NCI-H82 (cell line): ENCODE measurements around the gene RBMY1E.
"Not testable (repeated sequence)": the region's sequence is repeated elsewhere in the genome, so short reads cannot be mapped to it uniquely, and the experiment has no call there.

Source experiments
- DNase-seq: peaks from one replicate; lab custom pipeline; 2025; lab: John Stamatoyannopoulos, UW

RBMY1E gene

DNA sequence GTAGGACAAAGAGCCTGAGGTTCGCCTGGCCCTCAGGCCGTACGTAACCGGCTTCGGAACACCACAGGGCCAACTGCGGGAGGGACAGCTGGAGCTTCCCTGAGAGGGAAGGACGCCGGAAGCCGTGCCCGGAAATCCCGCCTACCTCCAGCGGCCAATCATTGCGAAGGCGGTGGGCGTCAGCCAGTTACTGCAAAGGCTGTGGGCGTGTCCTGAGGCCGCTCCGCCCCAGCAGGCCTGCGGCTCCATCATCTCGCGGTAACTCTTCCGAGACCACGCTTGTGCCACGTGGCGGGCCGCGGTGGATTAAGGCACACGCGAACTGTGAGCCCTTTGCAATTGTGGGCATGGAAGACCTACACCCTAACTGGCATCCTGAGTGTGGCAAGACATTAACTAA is at the start of gene RBMY1E:
Gene RBMY1E (minus strand): TSS at position 101 of the 400 bp plus-strand sequence. CDS start 1,978 bp downstream, outside the sequence.
- not testable (repeated sequence) for DNase-seq

DNA sequence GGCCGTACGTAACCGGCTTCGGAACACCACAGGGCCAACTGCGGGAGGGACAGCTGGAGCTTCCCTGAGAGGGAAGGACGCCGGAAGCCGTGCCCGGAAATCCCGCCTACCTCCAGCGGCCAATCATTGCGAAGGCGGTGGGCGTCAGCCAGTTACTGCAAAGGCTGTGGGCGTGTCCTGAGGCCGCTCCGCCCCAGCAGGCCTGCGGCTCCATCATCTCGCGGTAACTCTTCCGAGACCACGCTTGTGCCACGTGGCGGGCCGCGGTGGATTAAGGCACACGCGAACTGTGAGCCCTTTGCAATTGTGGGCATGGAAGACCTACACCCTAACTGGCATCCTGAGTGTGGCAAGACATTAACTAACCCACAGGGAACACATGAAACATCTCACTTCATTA is 23.4 kb downstream of the RBMY1E start, which contains the start of gene RBMY1D:
Gene RBMY1D (minus strand): TSS at position 101 of the 400 bp plus-strand sequence. CDS start 2,013 bp downstream, outside the sequence.
- DNase-seq = not testable (repeated sequence)

DNA sequence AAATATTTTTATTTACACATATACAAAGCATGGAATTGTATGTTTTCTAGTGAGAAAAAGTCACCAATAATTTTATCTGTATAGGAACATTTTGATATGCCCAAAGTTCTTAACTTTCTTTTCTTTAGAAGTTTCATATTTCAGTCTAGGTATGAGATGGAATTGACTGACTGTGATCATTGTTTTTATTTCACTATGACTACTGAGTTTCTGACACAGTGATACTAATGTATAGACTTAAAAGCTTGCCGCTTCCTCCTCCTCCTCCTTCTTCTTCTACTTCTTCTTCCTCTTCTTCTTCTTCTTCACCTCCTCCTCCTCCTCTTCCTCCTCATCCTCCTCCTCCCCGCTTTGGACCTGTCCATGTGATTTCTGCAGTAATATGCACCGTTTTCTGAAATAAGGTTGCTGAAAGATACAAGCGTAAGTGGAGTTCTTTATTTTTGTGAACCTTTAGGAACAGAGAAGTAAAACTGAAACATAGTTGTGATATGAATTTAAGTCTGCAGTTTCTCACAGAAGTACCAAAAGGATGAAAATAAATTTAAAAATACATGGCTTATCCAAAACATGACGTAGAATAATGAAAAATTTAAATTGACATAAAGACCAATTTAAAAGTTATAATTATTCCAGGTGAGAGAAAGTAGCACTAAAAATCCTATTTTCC is 48.3 kb downstream of the RBMY1E start:
- not testable (repeated sequence) for DNase-seq
